ENCODE results near the gene INPP5J. TPM values are rescaled to one million over a fixed set of nuclear protein-coding genes. Genes with fewer than 3 reads are reported as not detected.

The INPP5J gene
- total and polyA plus RNA-seq, 9 of the 15 experiments (the other 6 are each of a cell fraction or from before 2014, with no cell fraction given): 0.10 to 6.3 (median 4.8) TPM

DNA sequence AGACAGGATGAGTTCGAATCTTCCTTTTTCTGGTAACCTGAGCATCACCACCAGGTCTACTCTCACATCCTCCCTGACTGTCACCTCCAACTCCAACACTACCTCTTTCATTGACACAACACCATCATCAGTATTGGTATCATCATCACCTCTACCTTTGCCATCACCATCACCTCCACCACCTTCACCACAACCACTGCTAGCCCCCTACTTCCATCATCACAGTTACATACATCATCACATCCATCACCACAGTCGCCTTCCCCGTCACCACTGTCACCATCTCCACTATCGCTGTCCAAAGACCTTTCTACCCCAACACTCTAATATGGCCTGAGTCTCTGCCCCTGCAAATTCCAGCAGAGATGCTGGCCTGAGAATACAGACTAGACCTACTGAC lies 1.4 kb upstream of the INPP5J start:
- ChIA-PET CTCF (ENCODE audit: low intra/inter-chr PET ratio) (no interaction called here), POLR2A (no interaction called here)
- 67% methylated on average over 2 of the region's 4 CpGs for WGBS (ENCODE audit: insufficient coverage, low coverage, missing lambda C conversion rate)
- Histone ChIP-seq H3K79me2 (ENCODE audit: control insufficient read depth, insufficient read depth, low read length) (no peaks in the 10 kb centered on the region), H3K27ac (ENCODE audit: extremely low read depth, low read depth, low read length) (no peak overlapping the region), H3K27me3 (ENCODE audit: control insufficient read depth in 2 of 2, insufficient read depth in 2 of 2, low read length in 2 of 2) (no peaks in the 10 kb centered on the region), H3K4me1 (replicated peaks in 1 of 2; ENCODE audit: control insufficient read depth in 2 of 2, insufficient read depth in 2 of 2, low read length in 2 of 2) (peaks cover 26 to 47% of the 10 kb centered on the region in 2 experiments), H3K4me2 (ENCODE audit: insufficient read depth, low read length) (no peak overlapping the region), H3K9me1 (ENCODE audit: control insufficient read depth, insufficient read depth, low read length) (no peaks in the 10 kb centered on the region), H2AFZ (ENCODE audit: low read depth, low read length) (no peak overlapping the region), H3K4me3 (no peak overlapping the region), H3K9ac (ENCODE audit: insufficient read depth in 1 of 2, low read depth in 2 of 2, low read length in 2 of 2) (no peak overlapping the region), H4K20me1 (replicated peaks; ENCODE audit: control insufficient read depth, insufficient read depth, low read length) (no peaks in the 10 kb centered on the region), H3K36me3 (ENCODE audit: control insufficient read depth, insufficient read depth, low read length) (no peaks in the 10 kb centered on the region), H3K9me3 (replicated peaks; ENCODE audit: control insufficient read depth, insufficient read depth, low read depth, low read length) (no peaks in the 10 kb centered on the region)
- in situ Hi-C loops (cut with MboI): no loop called here
- intact Hi-C loops (cut with micrococcal nuclease): no loop called here
- DNase-seq (ENCODE audit: extremely low read depth in 1 of 4, low spot score in 3 of 4) (no peak), FAIRE-seq (no peak), ATAC-seq (no peak)
- no peak for TF ChIP-seq FOXK2 (conservative IDR thresholded peaks at IDR 0.05 in 1 of 2, IDR thresholded peaks at IDR 0.05 in 1 of 2; ENCODE audit: low read depth in 2 of 2)
- TF ChIP-seq, protein P1, sequence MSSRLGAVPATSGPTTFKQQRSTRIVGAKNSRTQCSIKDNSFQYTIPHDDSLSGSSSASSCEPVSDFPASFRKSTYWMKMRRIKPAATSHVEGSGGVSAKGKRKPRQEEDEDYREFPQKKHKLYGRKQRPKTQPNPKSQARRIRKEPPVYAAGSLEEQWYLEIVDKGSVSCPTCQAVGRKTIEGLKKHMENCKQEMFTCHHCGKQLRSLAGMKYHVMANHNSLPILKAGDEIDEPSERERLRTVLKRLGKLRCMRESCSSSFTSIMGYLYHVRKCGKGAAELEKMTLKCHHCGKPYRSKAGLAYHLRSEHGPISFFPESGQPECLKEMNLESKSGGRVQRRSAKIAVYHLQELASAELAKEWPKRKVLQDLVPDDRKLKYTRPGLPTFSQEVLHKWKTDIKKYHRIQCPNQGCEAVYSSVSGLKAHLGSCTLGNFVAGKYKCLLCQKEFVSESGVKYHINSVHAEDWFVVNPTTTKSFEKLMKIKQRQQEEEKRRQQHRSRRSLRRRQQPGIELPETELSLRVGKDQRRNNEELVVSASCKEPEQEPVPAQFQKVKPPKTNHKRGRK (tag; IDR thresholded peaks at IDR 0.05): no peak
- no peak for TF ChIP-seq TAF15 (IDR thresholded peaks at IDR 0.05; ENCODE audit: low read depth, low read length)
- no peak for TF ChIP-seq ZBTB17 (CRISPR knock-in tag; IDR thresholded peaks at IDR 0.05)
- TF ChIP-seq BCL6 (CRISPR knock-in tag; IDR thresholded peaks at IDR 0.05): no peak
- TF ChIP-seq PCBP2 (IDR thresholded peaks at IDR 0.05; ENCODE audit: low read depth, low read length, poor library complexity, severe bottlenecking): no peak
- no peak for TF ChIP-seq POLR2A (conservative IDR thresholded peaks at IDR 0.05)
- no peak for TF ChIP-seq MXI1 (IDR thresholded peaks at IDR 0.05; ENCODE audit: low read depth, low read length)
- TF ChIP-seq NONO (IDR thresholded peaks at IDR 0.05; ENCODE audit: low read depth in 2 of 2, low read length in 1 of 2): no peak
- TF ChIP-seq ZNF696 (CRISPR knock-in tag; conservative IDR thresholded peaks at IDR 0.05): no peak
- no peak for TF ChIP-seq DNMT1 (IDR thresholded peaks at IDR 0.05)
- TF ChIP-seq, protein P2, sequence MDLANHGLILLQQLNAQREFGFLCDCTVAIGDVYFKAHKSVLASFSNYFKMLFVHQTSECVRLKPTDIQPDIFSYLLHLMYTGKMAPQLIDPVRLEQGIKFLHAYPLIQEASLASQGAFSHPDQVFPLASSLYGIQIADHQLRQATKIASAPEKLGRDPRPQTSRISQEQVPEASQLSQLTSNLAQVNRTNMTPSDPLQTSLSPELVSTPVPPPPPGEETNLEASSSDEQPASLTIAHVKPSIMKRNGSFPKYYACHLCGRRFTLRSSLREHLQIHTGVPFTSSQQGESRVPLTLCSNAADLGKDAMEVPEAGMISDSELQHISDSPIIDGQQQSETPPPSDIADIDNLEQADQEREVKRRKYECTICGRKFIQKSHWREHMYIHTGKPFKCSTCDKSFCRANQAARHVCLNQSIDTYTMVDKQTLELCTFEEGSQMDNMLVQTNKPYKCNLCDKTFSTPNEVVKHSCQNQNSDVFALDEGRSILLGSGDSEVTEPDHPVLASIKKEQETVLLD (IDR thresholded peaks at IDR 0.05): no peak
- TF ChIP-seq, protein P3, sequence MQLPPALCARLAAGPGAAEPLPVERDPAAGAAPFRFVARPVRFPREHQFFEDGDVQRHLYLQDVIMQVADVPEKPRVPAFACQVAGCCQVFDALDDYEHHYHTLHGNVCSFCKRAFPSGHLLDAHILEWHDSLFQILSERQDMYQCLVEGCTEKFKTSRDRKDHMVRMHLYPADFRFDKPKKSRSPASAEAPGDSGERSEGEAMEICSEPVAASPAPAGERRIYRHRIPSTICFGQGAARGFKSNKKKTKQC (CRISPR knock-in tag; IDR thresholded peaks at IDR 0.05): no peak
- TF ChIP-seq L3MBTL2 (IDR thresholded peaks at IDR 0.05): no peak
- no peak for TF ChIP-seq TAF9B (IDR thresholded peaks at IDR 0.05; ENCODE audit: partially characterized antibody)
- TF ChIP-seq, protein P4, sequence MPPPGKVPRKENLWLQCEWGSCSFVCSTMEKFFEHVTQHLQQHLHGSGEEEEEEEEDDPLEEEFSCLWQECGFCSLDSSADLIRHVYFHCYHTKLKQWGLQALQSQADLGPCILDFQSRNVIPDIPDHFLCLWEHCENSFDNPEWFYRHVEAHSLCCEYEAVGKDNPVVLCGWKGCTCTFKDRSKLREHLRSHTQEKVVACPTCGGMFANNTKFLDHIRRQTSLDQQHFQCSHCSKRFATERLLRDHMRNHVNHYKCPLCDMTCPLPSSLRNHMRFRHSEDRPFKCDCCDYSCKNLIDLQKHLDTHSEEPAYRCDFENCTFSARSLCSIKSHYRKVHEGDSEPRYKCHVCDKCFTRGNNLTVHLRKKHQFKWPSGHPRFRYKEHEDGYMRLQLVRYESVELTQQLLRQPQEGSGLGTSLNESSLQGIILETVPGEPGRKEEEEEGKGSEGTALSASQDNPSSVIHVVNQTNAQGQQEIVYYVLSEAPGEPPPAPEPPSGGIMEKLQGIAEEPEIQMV (tag; conservative IDR thresholded peaks at IDR 0.05; ENCODE audit: low read depth): no peak
- TF ChIP-seq MTA3 (IDR thresholded peaks at IDR 0.05; ENCODE audit: borderline replicate concordance): no peak
- TF ChIP-seq, protein P5, sequence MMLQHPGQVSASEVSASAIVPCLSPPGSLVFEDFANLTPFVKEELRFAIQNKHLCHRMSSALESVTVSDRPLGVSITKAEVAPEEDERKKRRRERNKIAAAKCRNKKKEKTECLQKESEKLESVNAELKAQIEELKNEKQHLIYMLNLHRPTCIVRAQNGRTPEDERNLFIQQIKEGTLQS (IDR thresholded peaks at IDR 0.05): no peak
- TF ChIP-seq, protein P5 (CRISPR knock-in tag; conservative IDR thresholded peaks at IDR 0.05): no peak
- no TSS peak for BruUV-seq (replicated peaks)
